ENCODE measurements around the gene SOWAHD.
"Not testable (repeated sequence)": the region's sequence is repeated elsewhere in the genome, so short reads cannot be mapped to it uniquely, and the experiment has no call there.

SOWAHD gene

GRCh38 chrX:119757979-119758730, at the start of gene SOWAHD:
Gene SOWAHD, plus strand, starts transcription at chrX:119758588. Its CDS starts 80 bp downstream, at chrX:119758668.
- DNase-seq (ENCODE audit: low spot score): no peak

- no peak for DNase-seq (ENCODE audit: low spot score)
Observed at GRCh38 chrX:119708936-119709335, 49.5 kb upstream of the SOWAHD start.

- DNase-seq (ENCODE audit: low spot score): no peak
Observed at GRCh38 chrX:119709630-119710029, 48.8 kb upstream of the SOWAHD start.

- no peak for DNase-seq (ENCODE audit: low spot score)
Observed at GRCh38 chrX:119721487-119721886, 36.9 kb upstream of the SOWAHD start.

- DNase-seq (ENCODE audit: low spot score): no peak
Observed at GRCh38 chrX:119721926-119722325, 36.5 kb upstream of the SOWAHD start.

GRCh38 chrX:119726900-119727555, 31.4 kb upstream of the SOWAHD start:
- DNase-seq (ENCODE audit: low spot score): no peak

GRCh38 chrX:119728487-119728886, 29.9 kb upstream of the SOWAHD start:
- no peak for DNase-seq (ENCODE audit: low spot score)

GRCh38 chrX:119729408-119730201, 28.8 kb upstream of the SOWAHD start:
- peak; percentile 38 for DNase-seq (ENCODE audit: low spot score)

- DNase-seq (ENCODE audit: low spot score): no peak
Observed at GRCh38 chrX:119734897-119735339, 23.5 kb upstream of the SOWAHD start.

- DNase-seq (ENCODE audit: low spot score): no peak
Observed at GRCh38 chrX:119735467-119735866, 22.9 kb upstream of the SOWAHD start.

GRCh38 chrX:119736206-119736764, 22.1 kb upstream of the SOWAHD start:
- DNase-seq (ENCODE audit: low spot score): no peak

GRCh38 chrX:119738742-119739141, 19.6 kb upstream of the SOWAHD start:
- DNase-seq (ENCODE audit: low spot score): peak; percentile 26

GRCh38 chrX:119745283-119745848, 13.0 kb upstream of the SOWAHD start:
- DNase-seq (ENCODE audit: low spot score): no peak

- not testable (repeated sequence) for DNase-seq (ENCODE audit: low spot score)
Observed at GRCh38 chrX:119750131-119750530, 8.3 kb upstream of the SOWAHD start.

GRCh38 chrX:119750751-119751150, 7.6 kb upstream of the SOWAHD start:
- DNase-seq (ENCODE audit: low spot score): not testable (repeated sequence)

GRCh38 chrX:119753001-119753400, 5.4 kb upstream of the SOWAHD start:
- no peak for DNase-seq (ENCODE audit: low spot score)

- no peak for DNase-seq (ENCODE audit: low spot score)
Observed at GRCh38 chrX:119753639-119754257, 4.6 kb upstream of the SOWAHD start.

GRCh38 chrX:119755981-119756533, 2.3 kb upstream of the SOWAHD start:
- DNase-seq (ENCODE audit: low spot score): no peak

GRCh38 chrX:119756926-119757635, 1.3 kb upstream of the SOWAHD start:
- no peak for DNase-seq (ENCODE audit: low spot score)

- no peak for DNase-seq (ENCODE audit: low spot score)
Observed at GRCh38 chrX:119757646-119757978, 776 bp upstream of the SOWAHD start.
